Fibroblast of lung (primary cell): Measurements from ENCODE around the gene A1BG. TPM values are rescaled to one million over a fixed set of nuclear protein-coding genes. Genes with fewer than 3 reads are reported as not detected.
A peak's percentile ranks its signal among the peaks of the same experiment; 100 is the strongest.

ENCODE experiments used
- DNase-seq, 2 donors: peaks; one replicate each; pipeline versions ENCODE4 v3.0.0 to v3.0.0-alpha.2; 2010; ENCODE audit warnings: low read depth in 2 of 2
- H2AFZ ChIP-seq: 2 replicates; pipeline ENCODE4 v1.5.1; 2012; ENCODE audit warnings: low read length, control low read depth, inconsistent platforms
- H3K27ac ChIP-seq: 2 replicates; pipeline ENCODE4 v1.5.1; 2011; ENCODE audit warnings: low read length, control low read depth; ENCODE audit not compliant: insufficient read depth
- H3K27me3 ChIP-seq: 2 replicates; pipeline ENCODE4 v1.5.1; 2011; ENCODE audit warnings: mild to moderate bottlenecking, low read length; ENCODE audit not compliant: control insufficient read depth, insufficient read depth
- H3K36me3 ChIP-seq: 2 replicates; pipeline ENCODE4 v1.5.1; 2011; ENCODE audit warnings: low read length; ENCODE audit not compliant: control insufficient read depth, insufficient read depth
- H3K4me1 ChIP-seq: 2 replicates; pipeline ENCODE4 v1.5.1; 2011; ENCODE audit warnings: low read length; ENCODE audit not compliant: control insufficient read depth, insufficient read depth; ENCODE audit errors: extremely low read depth
- H3K4me2 ChIP-seq: 2 replicates; pipeline ENCODE4 v1.5.1; 2011; ENCODE audit warnings: low read length, control low read depth; ENCODE audit not compliant: insufficient read depth; ENCODE audit errors: extremely low read depth
- H3K4me3 ChIP-seq, 4 experiments: fragments of 200-600 bp in 1 of 4; sonication (generic) in 1 of 4; replicated peaks in 1 of 4; 2 replicates each; pipeline ENCODE4 v1.5.1; 2011 to 2016; ENCODE audit warnings: low read length in 4 of 4, low read depth in 3 of 4, mild to moderate bottlenecking in 3 of 4, control low read depth in 2 of 4, inconsistent platforms in 1 of 4, mixed read lengths in 1 of 4; ENCODE audit not compliant: insufficient read depth in 1 of 4; ENCODE audit errors: control extremely low read depth in 1 of 4
- H3K79me2 ChIP-seq: 2 replicates; pipeline ENCODE4 v1.5.1; 2012; ENCODE audit warnings: mild to moderate bottlenecking, low read length, inconsistent platforms; ENCODE audit not compliant: control insufficient read depth, insufficient read depth
- H3K9ac ChIP-seq: 2 replicates; pipeline ENCODE4 v1.5.1; 2011; ENCODE audit warnings: mild to moderate bottlenecking, low read length, control low read depth; ENCODE audit not compliant: insufficient read depth
- H3K9me3 ChIP-seq: 2 replicates; pipeline ENCODE4 v1.5.1; 2012; ENCODE audit warnings: low read depth, low read length; ENCODE audit not compliant: control insufficient read depth, insufficient read depth
- H4K20me1 ChIP-seq: 2 replicates; pipeline ENCODE4 v1.5.1; 2011; ENCODE audit warnings: low read length; ENCODE audit not compliant: control insufficient read depth, insufficient read depth; ENCODE audit errors: extremely low read depth
- CTCF ChIP-seq, 2 donors: IDR thresholded peaks in 1 of 2; conservative IDR thresholded peaks in 1 of 2; 1 replicate in 1 of 2; 2 replicates in 1 of 2; pipeline ENCODE4 v1.5.1; 2011 to 2012; ENCODE audit warnings: low read length in 2 of 2, control low read depth in 1 of 2, inconsistent platforms in 1 of 2, low read depth in 1 of 2, mild to moderate bottlenecking in 1 of 2
- EZH2 ChIP-seq: IDR thresholded peaks from 2 replicates; pipeline ENCODE4 v1.5.1; 2012; ENCODE audit warnings: low read length, control low read depth, mild to moderate bottlenecking; ENCODE audit errors: missing control alignments
- polyA plus RNA-seq, 2 donors: library from polyadenylated mRNA; depleted of rRNA in 1 of 2; stranded (reverse) in 1 of 2; unstranded in 1 of 2; fragments of >200 nt; gene quantifications; 2 replicates each; pipeline ENCODE4 v1.2.1, GENCODE V29; 2011 to 2012; ENCODE audit warnings: missing spikeins in 1 of 2
- total RNA-seq: library from RNA; depleted of rRNA; stranded (reverse); fragments of >200 nt; gene quantifications from 2 replicates; pipeline ENCODE4 v1.2.1, GENCODE V29; 2014

Gene A1BG
- total and polyA plus RNA-seq, 2 donors (not counting 1 experiment from before 2014, with no cell fraction given) = 8.3 to 12.6 TPM

DNA sequence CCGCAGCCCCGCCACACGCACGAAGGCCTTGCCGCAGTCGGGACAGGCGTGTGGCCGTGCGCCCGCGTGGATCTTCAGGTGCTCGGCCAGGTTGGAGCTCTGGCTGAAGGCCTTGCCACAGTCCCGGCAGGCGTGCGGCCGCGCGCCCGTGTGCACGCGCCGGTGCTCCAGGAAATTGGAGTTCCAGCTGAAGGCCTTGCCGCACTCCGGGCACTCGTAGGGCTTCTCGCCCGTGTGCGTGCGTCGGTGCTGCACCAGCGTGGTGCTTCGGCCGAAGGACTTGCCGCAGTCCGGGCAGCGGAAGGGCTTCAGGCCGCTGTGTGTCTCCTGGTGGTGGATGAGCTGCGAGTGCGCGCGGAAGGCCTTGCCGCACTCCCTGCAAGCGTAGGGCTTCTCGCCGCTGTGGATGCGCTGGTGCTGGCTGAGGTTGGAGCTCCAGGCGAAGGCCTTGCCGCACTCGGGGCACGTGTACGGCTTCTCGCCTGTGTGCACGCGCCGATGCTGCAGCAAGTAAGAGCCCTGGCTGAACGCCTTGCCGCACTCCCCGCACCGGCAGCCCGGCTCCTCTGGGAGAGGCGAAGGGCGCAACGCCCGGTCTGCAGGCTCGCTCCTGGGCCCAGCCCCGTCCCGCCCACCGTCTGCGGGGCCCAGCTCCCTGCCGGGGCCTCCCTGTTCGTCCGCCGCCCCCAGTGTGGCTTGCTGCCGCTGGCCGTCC, 3.6 kb upstream of the A1BG start:
- H3K36me3 ChIP-seq = no peaks in the 10 kb centered on the region
- no peak for TF ChIP-seq EZH2
- TF ChIP-seq CTCF (conservative IDR thresholded peaks at IDR 0.05 in 1 of 2, IDR thresholded peaks at IDR 0.05 in 1 of 2; ENCODE audit: low read depth in 1 of 2, low read length in 2 of 2) = no peak
- no peaks in the 10 kb centered on the region for H3K9me3 ChIP-seq
- peak overlapping the region in 1 of 4 experiments; percentile 33 for H3K4me3 ChIP-seq
- H2AFZ ChIP-seq = no peak overlapping the region
- peaks cover 2% of the 10 kb centered on the region for H3K4me1 ChIP-seq
- H3K79me2 ChIP-seq = no peaks in the 10 kb centered on the region
- H3K9ac ChIP-seq = no peak overlapping the region
- no peak overlapping the region for H3K4me2 ChIP-seq
- DNase-seq = peak in 1 of 2 donors; percentile 14
- no peaks in the 10 kb centered on the region for H4K20me1 ChIP-seq
- H3K27ac ChIP-seq = no peak overlapping the region
- no peaks in the 10 kb centered on the region for H3K27me3 ChIP-seq

DNA sequence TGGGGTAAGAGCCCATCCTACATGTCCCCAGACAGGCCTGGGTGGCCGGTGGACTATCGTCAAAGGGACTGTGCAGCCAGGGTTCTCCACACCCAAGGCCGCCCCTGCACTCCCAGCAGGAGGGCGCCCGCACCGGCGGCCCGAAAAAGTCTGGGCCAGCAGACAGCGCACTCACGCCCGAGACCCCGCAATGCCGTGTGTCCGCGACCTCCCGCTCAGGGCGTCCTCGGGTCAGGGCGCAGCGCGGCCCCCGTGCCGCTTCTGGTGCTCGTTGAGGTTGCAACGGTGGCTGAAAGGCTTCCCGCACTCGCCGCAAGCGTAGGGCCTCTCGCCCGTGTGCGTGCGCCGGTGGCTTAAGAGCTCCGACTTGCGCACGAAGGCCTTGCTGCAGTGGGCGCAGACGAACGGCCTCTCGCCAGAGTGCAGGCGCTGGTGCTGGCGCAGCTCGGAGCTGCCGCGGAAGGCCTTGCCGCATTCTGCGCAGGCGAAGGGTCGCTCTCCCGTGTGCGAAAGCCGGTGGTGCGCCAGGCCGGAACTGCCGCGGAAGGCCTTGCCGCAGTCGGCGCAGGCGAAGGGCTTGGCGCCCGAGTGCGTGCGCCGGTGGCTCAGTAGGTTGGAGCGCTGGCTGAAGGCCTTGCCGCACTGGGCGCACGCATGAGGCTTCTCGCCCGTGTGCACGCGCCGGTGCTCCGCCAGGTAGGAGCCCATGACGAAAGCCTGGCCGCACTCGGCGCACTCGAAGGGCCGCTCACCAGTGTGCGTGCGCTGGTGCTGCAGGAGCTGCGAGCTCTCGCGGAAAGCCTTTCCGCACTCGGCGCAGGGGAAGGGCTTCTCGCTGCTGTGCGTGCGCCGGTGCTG, 2.8 kb upstream of the A1BG start:
- no peaks in the 10 kb centered on the region for H3K9me3 ChIP-seq
- H3K27me3 ChIP-seq = no peaks in the 10 kb centered on the region
- H3K4me3 ChIP-seq = peak overlapping the region in 1 of 4 experiments; percentile 33
- no peaks in the 10 kb centered on the region for H3K36me3 ChIP-seq
- no peak overlapping the region for H3K9ac ChIP-seq
- DNase-seq = peak in 1 of 2 donors; percentile 39
- no peak overlapping the region for H2AFZ ChIP-seq
- H4K20me1 ChIP-seq = no peaks in the 10 kb centered on the region
- no peaks in the 10 kb centered on the region for H3K79me2 ChIP-seq
- TF ChIP-seq CTCF (conservative IDR thresholded peaks at IDR 0.05 in 1 of 2, IDR thresholded peaks at IDR 0.05 in 1 of 2; ENCODE audit: low read depth in 1 of 2, low read length in 2 of 2) = no peak
- peak; percentile 27 for TF ChIP-seq EZH2
- peak overlapping the region; percentile 15 for H3K4me2 ChIP-seq
- H3K27ac ChIP-seq = no peak overlapping the region
- no peaks in the 10 kb centered on the region for H3K4me1 ChIP-seq

DNA sequence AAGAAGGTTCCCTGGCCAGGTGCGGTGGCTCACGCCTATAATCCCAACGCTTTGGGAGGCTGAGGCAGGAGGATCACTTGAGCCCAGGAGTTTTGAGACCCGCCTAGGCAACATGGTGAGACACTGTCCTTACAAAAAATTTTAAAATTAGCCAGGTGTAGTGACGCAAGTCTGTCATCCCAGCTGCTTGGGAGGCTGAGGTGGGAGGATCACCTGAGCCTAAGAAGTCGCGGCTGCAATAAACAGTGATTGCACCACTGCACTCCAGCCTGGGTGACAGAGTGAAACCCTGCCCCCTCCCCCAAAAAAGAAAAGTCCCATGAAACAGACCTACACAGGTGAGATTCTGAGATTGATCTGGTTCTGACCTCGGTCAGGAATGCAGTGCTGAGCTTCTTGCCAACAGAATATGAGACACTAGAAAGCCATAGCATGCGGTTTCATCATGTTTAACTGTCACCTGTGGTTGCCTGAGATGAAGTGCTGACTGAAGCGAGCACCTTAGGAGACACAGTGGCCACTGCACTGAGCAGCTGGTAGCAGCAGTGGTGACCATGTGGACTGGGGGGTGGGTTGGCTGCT, 2.0 kb upstream of the A1BG start:
- Histone ChIP-seq H3K4me2 (no peak overlapping the region), H3K4me1 (no peaks in the 10 kb centered on the region), H3K9me3 (no peaks in the 10 kb centered on the region), H3K9ac (no peak overlapping the region), H2AFZ (no peak overlapping the region), H3K27ac (no peak overlapping the region), H3K79me2 (no peaks in the 10 kb centered on the region), H3K36me3 (peaks cover 2% of the 10 kb centered on the region), H4K20me1 (no peaks in the 10 kb centered on the region), H3K4me3 (no peak overlapping the region), H3K27me3 (no peaks in the 10 kb centered on the region)
- no peak for DNase-seq
- TF ChIP-seq EZH2 = no peak
